GM23338 (cell line): ENCODE results near the gene SMU1. TPM values are rescaled to one million over a fixed set of nuclear protein-coding genes. Genes with fewer than 3 reads are reported as not detected.
A peak's percentile ranks its signal among the peaks of the same experiment; 100 is the strongest.

ENCODE experiments used
- ATAC-seq: fragments of 200-7000 bp; cut with Tn5 transposase; 3 replicates; pipeline ENCODE4 v1.9.1; 2020
- DNase-seq: peaks from one replicate; pipeline ENCODE4 v3.0.0-alpha.2; 2015; ENCODE audit warnings: low spot score
- H2AFZ ChIP-seq: fragments of 200-600 bp; sonication (generic); 2 replicates; pipeline ENCODE4 v1.8.0; 2016; ENCODE audit warnings: antibody characterized with exemption, mild to moderate bottlenecking, moderate library complexity
- H3F3A ChIP-seq: fragments of 200-600 bp; sonication (generic); replicated peaks from 2 replicates; pipeline ENCODE4 v1.8.0; 2017; ENCODE audit warnings: antibody characterized with exemption, mixed run types, low read depth
- H3K27ac ChIP-seq: fragments of 200-600 bp; sonication (generic); 2 replicates; pipeline ENCODE4 v1.6.1; 2016; ENCODE audit warnings: low read depth
- H3K27me3 ChIP-seq: fragments of 200-600 bp; sonication (generic); 2 replicates; pipeline ENCODE4 v1.8.0; 2016; ENCODE audit warnings: mild to moderate bottlenecking, mixed run types, moderate library complexity; ENCODE audit not compliant: insufficient read depth
- H3K36me3 ChIP-seq: fragments of 200-600 bp; sonication (generic); 2 replicates; pipeline ENCODE4 v1.8.0; 2016; ENCODE audit warnings: mild to moderate bottlenecking; ENCODE audit not compliant: insufficient read depth
- H3K4me1 ChIP-seq: fragments of 200-600 bp; sonication (generic); 2 replicates; pipeline ENCODE4 v1.8.0; 2016; ENCODE audit warnings: mild to moderate bottlenecking, moderate library complexity; ENCODE audit not compliant: insufficient read depth
- H3K4me2 ChIP-seq: fragments of 200-600 bp; sonication (generic); 2 replicates; pipeline ENCODE4 v1.7.1; 2017; ENCODE audit warnings: mixed run types
- H3K4me3 ChIP-seq: fragments of 200-600 bp; sonication (generic); 2 replicates; pipeline ENCODE4 v1.6.1; 2016; ENCODE audit warnings: mixed run types
- H3K79me2 ChIP-seq: fragments of 200-600 bp; sonication (generic); replicated peaks from 2 replicates; pipeline ENCODE4 v1.8.0; 2017; ENCODE audit warnings: mild to moderate bottlenecking; ENCODE audit not compliant: insufficient read depth
- H3K9me2 ChIP-seq: fragments of 200-600 bp; sonication (generic); 2 replicates; pipeline ENCODE4 v1.8.0; 2017; ENCODE audit not compliant: insufficient read depth
- H4K20me1 ChIP-seq: fragments of 200-600 bp; sonication (generic); replicated peaks from 2 replicates; pipeline ENCODE4 v1.8.0; 2017; ENCODE audit warnings: mild to moderate bottlenecking; ENCODE audit not compliant: insufficient read depth
- H3K27ac Mint-ChIP-seq: 2 replicates; pipeline ENCODE4 v1.8.0; 2020; ENCODE audit warnings: inconsistent platforms, mild to moderate bottlenecking, moderate library complexity, mixed read lengths
- H3K27me3 Mint-ChIP-seq: 3 replicates; pipeline ENCODE4 v1.8.0; 2022; ENCODE audit warnings: low read depth, mild to moderate bottlenecking, moderate library complexity, mixed read lengths, inconsistent platforms; ENCODE audit not compliant: insufficient read depth, poor library complexity
- H3K36me3 Mint-ChIP-seq: 3 replicates; pipeline ENCODE4 v1.8.0; 2021; ENCODE audit warnings: low read depth, mild to moderate bottlenecking, inconsistent platforms, moderate library complexity, mixed read lengths
- H3K4me1 Mint-ChIP-seq: 3 replicates; pipeline ENCODE4 v1.8.0; 2020; ENCODE audit warnings: mild to moderate bottlenecking, inconsistent platforms, mixed read lengths
- H3K4me3 Mint-ChIP-seq: 3 replicates; pipeline ENCODE4 v1.8.0; 2021; ENCODE audit warnings: moderate library complexity, mild to moderate bottlenecking, inconsistent platforms, mixed read lengths
- H3K9me3 Mint-ChIP-seq: 3 replicates; pipeline ENCODE4 v1.8.0; 2020; ENCODE audit warnings: moderate library complexity, mild to moderate bottlenecking, inconsistent platforms, mixed read lengths
- CREB1 ChIP-seq: fragments of 250-450 bp; sonication (Bioruptor Pico); IDR thresholded peaks from 2 replicates; pipeline ENCODE4 v1.5.0; 2020; ENCODE audit warnings: low read depth, mild to moderate bottlenecking, moderate library complexity
- CTCF ChIP-seq, 2 experiments: fragments of 200-600 bp in 1 of 2; sonication (generic) in 1 of 2; conservative IDR thresholded peaks; 2 replicates each; pipeline versions ENCODE4 v1.5.1 to v1.6.1; 2016 to 2017; ENCODE audit warnings: antibody characterized with exemption in 2 of 2, low read depth in 2 of 2, mild to moderate bottlenecking in 2 of 2, moderate library complexity in 1 of 2
- ETS1 ChIP-seq: IDR thresholded peaks from 2 replicates; pipeline ENCODE4 v1.6.1; 2016; ENCODE audit warnings: antibody characterized with exemption
- EZH2 ChIP-seq: fragments of 200-600 bp; sonication (generic); IDR thresholded peaks from one replicate; pipeline ENCODE4 v1.8.0; 2017; ENCODE audit warnings: antibody characterized with exemption, mild to moderate bottlenecking, low read depth; ENCODE audit not compliant: unreplicated experiment
- EZH2phosphoT487 ChIP-seq: fragments of 200-600 bp; sonication (generic); IDR thresholded peaks from one replicate; pipeline ENCODE4 v1.8.1; 2018; ENCODE audit warnings: antibody characterized with exemption; ENCODE audit not compliant: unreplicated experiment
- JUNB ChIP-seq: IDR thresholded peaks from one replicate; pipeline ENCODE4 v1.6.1; 2016; ENCODE audit warnings: antibody characterized with exemption; ENCODE audit not compliant: unreplicated experiment
- NANOG ChIP-seq: IDR thresholded peaks from 2 replicates; pipeline ENCODE4 v1.6.1; 2016; ENCODE audit warnings: antibody characterized with exemption, borderline replicate concordance
- POLR2AphosphoS5 ChIP-seq: IDR thresholded peaks from 2 replicates; pipeline ENCODE4 v1.6.1; 2016; ENCODE audit warnings: antibody characterized with exemption, low read depth
- REST ChIP-seq: IDR thresholded peaks from one replicate; pipeline ENCODE4 v1.6.1; 2018; ENCODE audit warnings: antibody characterized with exemption; ENCODE audit not compliant: unreplicated experiment
- STAT1 ChIP-seq: IDR thresholded peaks from one replicate; pipeline ENCODE4 v1.6.1; 2016; ENCODE audit warnings: antibody characterized with exemption; ENCODE audit not compliant: unreplicated experiment
- ZNF114 ChIP-seq: fragments of 250-450 bp; sonication (Bioruptor Pico); IDR thresholded peaks from 2 replicates; pipeline ENCODE4 v1.5.0; 2020; ENCODE audit warnings: mild to moderate bottlenecking, moderate library complexity
- ZNF331 ChIP-seq: fragments of 250-450 bp; sonication (Bioruptor Pico); IDR thresholded peaks from 2 replicates; pipeline ENCODE4 v1.5.0; 2020; ENCODE audit warnings: low read depth, mild to moderate bottlenecking, moderate library complexity
- ZNF462 ChIP-seq: fragments of 250-450 bp; sonication (Bioruptor Pico); IDR thresholded peaks from 2 replicates; pipeline ENCODE4 v1.5.0; 2020; ENCODE audit warnings: mild to moderate bottlenecking, moderate library complexity
- polyA plus RNA-seq: library from polyadenylated mRNA; unstranded; fragments of >200 nt; fragmentation: Nextera tagmentation; extraction: Ambion mirVana; gene quantifications from 2 replicates; pipeline ENCODE4 v1.2.1, GENCODE V29; 2016
- total RNA-seq: library from RNA; depleted of rRNA; stranded (reverse); fragments of >200 nt; shearing (Covaris generic); gene quantifications from 2 replicates; pipeline ENCODE4 v1.2.3, GENCODE V29; 2014

SMU1 gene
- total and polyA plus RNA-seq, 2 experiments from 2014 or later = 14.3 to 23.8 TPM

GRCh38 chr9:33044162-33044673 is 32.3 kb downstream of the SMU1 start (continued):
- TF ChIP-seq STAT1 (no peak), ZNF114 (no peak), POLR2AphosphoS5 (peak; percentile 62; the same call in 1 of the 2 replicates)

GRCh38 chr9:33043671-33044070 is 32.8 kb downstream of the SMU1 start:
- H3K4me2 ChIP-seq = peak overlapping the region; percentile 81
- no peak for TF ChIP-seq ZNF114
- TF ChIP-seq CREB1 (CRISPR knock-in tag) = no peak
- TF ChIP-seq EZH2phosphoT487 = no peak
- no peak for TF ChIP-seq JUNB
- no peak for TF ChIP-seq NANOG
- no peak for TF ChIP-seq POLR2AphosphoS5
- TF ChIP-seq REST = no peak
- no peak for TF ChIP-seq CTCF (conservative IDR thresholded peaks at IDR 0.05; ENCODE audit: low read depth in 2 of 2)
- no peak for TF ChIP-seq EZH2
- TF ChIP-seq ZNF331 (CRISPR knock-in tag) = no peak
- TF ChIP-seq ETS1 = no peak
- no peak for TF ChIP-seq ZNF462 (CRISPR knock-in tag)
- no peak for TF ChIP-seq STAT1
- H3K27ac ChIP-seq = no peak overlapping the region; the same call in 1 of the 2 replicates
- peak overlapping the region; percentile 29 for H2AFZ ChIP-seq
- DNase-seq (no peak), ATAC-seq (no peak)
- H3K9me2 ChIP-seq = no peaks in the 10 kb centered on the region
- Mint-ChIP-seq H3K27ac (peak overlapping the region; percentile 86), H3K4me1 (peaks cover 22% of the 10 kb centered on the region), H3K9me3 (no peaks in the 10 kb centered on the region), H3K4me3 (peak overlapping the region; percentile 82), H3K36me3 (peaks cover 32% of the 10 kb centered on the region), H3K27me3 (peaks cover 2% of the 10 kb centered on the region)
- peaks cover 6% of the 10 kb centered on the region; the same call in 1 of the 2 replicates for H4K20me1 ChIP-seq
- H3K36me3 ChIP-seq = peaks cover 25% of the 10 kb centered on the region; the same call in 1 of the 2 replicates
- H3K79me2 ChIP-seq = no peaks in the 10 kb centered on the region
- no peaks in the 10 kb centered on the region for H3K27me3 ChIP-seq
- peaks cover 16% of the 10 kb centered on the region for H3K4me1 ChIP-seq
- H3K4me3 ChIP-seq = peak overlapping the region; percentile 64
- H3F3A ChIP-seq = peaks cover 13% of the 10 kb centered on the region; the same call in 1 of the 2 replicates
